Measurements from ENCODE around the gene CLEC11A.

Gene CLEC11A

GRCh38 chr19:50739132-50739913, 16.2 kb downstream of the CLEC11A start:
- no peaks in the 10 kb centered on the region for H3K79me2 ChIP-seq (ENCODE audit: insufficient read depth, low read depth)
- H3K27ac ChIP-seq, result no peak overlapping the region
- no peak overlapping the region for H3K9ac ChIP-seq
- H3K4me3 ChIP-seq (IDR thresholded peaks at IDR 0.05; ENCODE audit: insufficient read depth, low read depth, low read length), result no peak overlapping the region
- H3K4me2 ChIP-seq, result no peak overlapping the region
- H4K20me1 ChIP-seq (ENCODE audit: insufficient read depth), result no peaks in the 10 kb centered on the region
- peaks cover 15% of the 10 kb centered on the region for H3K27me3 ChIP-seq (ENCODE audit: insufficient read depth, low read depth)
- TF ChIP-seq CTCF (conservative IDR thresholded peaks at IDR 0.05; ENCODE audit: low read depth, low read length), result no peak
- no peaks in the 10 kb centered on the region for H3K4me1 ChIP-seq (ENCODE audit: low read depth, poor library complexity, severe bottlenecking)
- no peaks in the 10 kb centered on the region for H3K36me3 ChIP-seq (ENCODE audit: insufficient read depth)
- no peak overlapping the region for H2AFZ ChIP-seq (ENCODE audit: low read depth)

GRCh38 chr19:50739914-50740426, 16.8 kb downstream of the CLEC11A start:
- Histone ChIP-seq H3K9ac (no peak overlapping the region), H2AFZ (ENCODE audit: low read depth) (no peak overlapping the region), H4K20me1 (ENCODE audit: insufficient read depth) (no peaks in the 10 kb centered on the region)

GRCh38 chr19:50741179-50741933, 18.2 kb downstream of the CLEC11A start:
- H3K4me2 ChIP-seq, result no peak overlapping the region
- H3K79me2 ChIP-seq (ENCODE audit: insufficient read depth, low read depth), result no peaks in the 10 kb centered on the region
- peaks cover 9% of the 10 kb centered on the region for H3K27me3 ChIP-seq (ENCODE audit: insufficient read depth, low read depth)
- no peak for TF ChIP-seq CTCF (conservative IDR thresholded peaks at IDR 0.05; ENCODE audit: low read depth, low read length)
- no peaks in the 10 kb centered on the region for H4K20me1 ChIP-seq (ENCODE audit: insufficient read depth)
- no peak overlapping the region for H3K4me3 ChIP-seq (IDR thresholded peaks at IDR 0.05; ENCODE audit: insufficient read depth, low read depth, low read length)
- H3K9ac ChIP-seq, result no peak overlapping the region
- H3K27ac ChIP-seq, result no peak overlapping the region
- no peak overlapping the region for H2AFZ ChIP-seq (ENCODE audit: low read depth)
- H3K36me3 ChIP-seq (ENCODE audit: insufficient read depth), result no peaks in the 10 kb centered on the region
- H3K4me1 ChIP-seq (ENCODE audit: low read depth, poor library complexity, severe bottlenecking), result no peaks in the 10 kb centered on the region

More at GRCh38 chr19:50739914-50740426, 16.8 kb downstream of the CLEC11A start:
- no peaks in the 10 kb centered on the region for H3K79me2 ChIP-seq (ENCODE audit: insufficient read depth, low read depth)
- no peaks in the 10 kb centered on the region for H3K4me1 ChIP-seq (ENCODE audit: low read depth, poor library complexity, severe bottlenecking)
- no peak overlapping the region for H3K4me2 ChIP-seq
- H3K27ac ChIP-seq, result no peak overlapping the region
- H3K27me3 ChIP-seq (ENCODE audit: insufficient read depth, low read depth), result peaks cover 11% of the 10 kb centered on the region
- H3K36me3 ChIP-seq (ENCODE audit: insufficient read depth), result no peaks in the 10 kb centered on the region
- no peak for TF ChIP-seq CTCF (conservative IDR thresholded peaks at IDR 0.05; ENCODE audit: low read depth, low read length)
- no peak overlapping the region for H3K4me3 ChIP-seq (IDR thresholded peaks at IDR 0.05; ENCODE audit: insufficient read depth, low read depth, low read length)

- TF ChIP-seq CTCF (conservative IDR thresholded peaks at IDR 0.05; ENCODE audit: low read depth, low read length), result no peak
- no peak overlapping the region for H3K9ac ChIP-seq
- H3K36me3 ChIP-seq (ENCODE audit: insufficient read depth), result no peaks in the 10 kb centered on the region
- H3K4me2 ChIP-seq, result no peak overlapping the region
- H3K4me1 ChIP-seq (ENCODE audit: low read depth, poor library complexity, severe bottlenecking), result no peaks in the 10 kb centered on the region
- no peak overlapping the region for H3K4me3 ChIP-seq (IDR thresholded peaks at IDR 0.05; ENCODE audit: insufficient read depth, low read depth, low read length)
- no peaks in the 10 kb centered on the region for H3K79me2 ChIP-seq (ENCODE audit: insufficient read depth, low read depth)
- H3K27ac ChIP-seq, result no peak overlapping the region
- H3K27me3 ChIP-seq (ENCODE audit: insufficient read depth, low read depth), result peaks cover 15% of the 10 kb centered on the region
- no peak overlapping the region for H2AFZ ChIP-seq (ENCODE audit: low read depth)
- H4K20me1 ChIP-seq (ENCODE audit: insufficient read depth), result no peaks in the 10 kb centered on the region
These were observed 20.4 kb downstream of the CLEC11A start for GRCh38 chr19:50743537-50743936.
